ENCODE data around the gene ZFR2.

ZFR2 gene

GRCh38 chr19:3775831-3776230 lies 93.0 kb downstream of the ZFR2 start:
- no peak overlapping the region for H3K4me3 ChIP-seq (ENCODE audit: low read depth, low read length)
- in situ Hi-C loops (cut with HindIII; ENCODE audit: low sequenced_read_pairs), result no loop called here
- no peak for TF ChIP-seq CTCF (IDR thresholded peaks at IDR 0.05; ENCODE audit: low read depth, low read length)
- DNase-seq (ENCODE audit: low read depth, low spot score), result no peak

GRCh38 chr19:3775374-3775711 lies 93.5 kb downstream of the ZFR2 start:
- DNase-seq (ENCODE audit: low read depth, low spot score), result no peak
- in situ Hi-C loops (cut with HindIII; ENCODE audit: low sequenced_read_pairs), result no loop called here
- no peak overlapping the region for H3K4me3 ChIP-seq (ENCODE audit: low read depth, low read length)
- TF ChIP-seq CTCF (IDR thresholded peaks at IDR 0.05; ENCODE audit: low read depth, low read length), result no peak

- no peak for TF ChIP-seq CTCF (IDR thresholded peaks at IDR 0.05; ENCODE audit: low read depth, low read length)
- no peak for DNase-seq (ENCODE audit: low read depth, low spot score)
- no peak overlapping the region for H3K4me3 ChIP-seq (ENCODE audit: low read depth, low read length)
- in situ Hi-C loops (cut with HindIII; ENCODE audit: low sequenced_read_pairs), result no loop called here
These were observed 94.0 kb downstream of the ZFR2 start for GRCh38 chr19:3774621-3775373.

- in situ Hi-C loops (cut with HindIII; ENCODE audit: low sequenced_read_pairs), result no loop called here
- TF ChIP-seq CTCF (IDR thresholded peaks at IDR 0.05; ENCODE audit: low read depth, low read length), result no peak
- DNase-seq (ENCODE audit: low read depth, low spot score), result no peak
- H3K4me3 ChIP-seq (ENCODE audit: low read depth, low read length), result no peak overlapping the region
These were observed 94.9 kb downstream of the ZFR2 start for GRCh38 chr19:3773814-3774515.

GRCh38 chr19:3771906-3772455 lies 96.9 kb downstream of the ZFR2 start, which contains the start of gene RAX2:
Gene RAX2, minus strand, starts transcription at chr19:3772228. Its CDS starts 486 bp downstream, at chr19:3771742.
- in situ Hi-C loops (cut with HindIII; ENCODE audit: low sequenced_read_pairs), result no loop called here
- TF ChIP-seq CTCF (IDR thresholded peaks at IDR 0.05; ENCODE audit: low read depth, low read length), result no peak
- no peak for DNase-seq (ENCODE audit: low read depth, low spot score)
- H3K4me3 ChIP-seq (ENCODE audit: low read depth, low read length), result no peak within 1 kb of the TSS

- TF ChIP-seq CTCF (IDR thresholded peaks at IDR 0.05; ENCODE audit: low read depth, low read length), result no peak
- H3K4me3 ChIP-seq (ENCODE audit: low read depth, low read length), result no peak overlapping the region
- no peak for DNase-seq (ENCODE audit: low read depth, low spot score)
- in situ Hi-C loops (cut with HindIII; ENCODE audit: low sequenced_read_pairs), result no loop called here
These were observed 97.6 kb downstream of the ZFR2 start for GRCh38 chr19:3771000-3771905.
